B cell (primary cell): ENCODE measurements around the gene HTR2A. TPM values are rescaled to one million over a fixed set of nuclear protein-coding genes. Genes with fewer than 3 reads are reported as not detected.

Experiments
- ATAC-seq: fragments of 200-7000 bp; cut with Tn5 transposase; one replicate; pipeline ENCODE4 v1.10.0; 2021; ENCODE audit warnings: low read depth, mild to moderate bottlenecking, moderate number of reproducible peaks, moderate library complexity
- CTCF ChIA-PET: fragments of 350-600 bp; sonication (Branson Sonifier 250); formaldehyde crosslinking; loops from one replicate; lab custom pipeline; 2021; ENCODE audit warnings: antibody characterized with exemption, inconsistent platforms; lab: Charles Lee
- POLR2A ChIA-PET: fragments of 350-600 bp; sonication (Branson Sonifier 250); formaldehyde crosslinking; loops from one replicate; lab custom pipeline; 2021; ENCODE audit warnings: antibody characterized with exemption; lab: Charles Lee
- DNase-seq: peaks from one replicate; pipeline ENCODE4 v3.0.0; 2013
- H2AFZ ChIP-seq: 2 replicates; pipeline ENCODE4 v1.6.1; 2012; ENCODE audit warnings: mild to moderate bottlenecking, low read depth, low read length; ENCODE audit not compliant: insufficient read depth, poor library complexity, severe bottlenecking
- H3K27ac ChIP-seq, 2 donors: 1 replicate in 1 of 2; 2 replicates in 1 of 2; pipeline ENCODE4 v1.5.1; 2012 to 2013; ENCODE audit warnings: low read length in 2 of 2, mild to moderate bottlenecking in 2 of 2, moderate library complexity in 1 of 2
- H3K27me3 ChIP-seq, 4 experiments: fragments of 200-600 bp in 1 of 4; sonication (generic) in 1 of 4; replicated peaks in 1 of 4; 1 replicate in 2 of 4; 2 replicates in 2 of 4; pipeline versions ENCODE4 v1.6.1 to v1.7.0; 2013 to 2016; ENCODE audit warnings: low read length in 3 of 4, mild to moderate bottlenecking in 2 of 4, mixed read lengths in 1 of 4, moderate library complexity in 1 of 4; ENCODE audit not compliant: insufficient read depth in 4 of 4, control insufficient read depth in 3 of 4; ENCODE audit errors: control extremely low read depth in 1 of 4
- H3K36me3 ChIP-seq, 2 experiments: replicated peaks in 1 of 2; 1 replicate in 1 of 2; 2 replicates in 1 of 2; pipeline versions ENCODE4 v1.6.1 to v1.7.1; 2013; ENCODE audit warnings: low read length in 1 of 2; ENCODE audit not compliant: insufficient read depth in 2 of 2, control insufficient read depth in 1 of 2; ENCODE audit errors: control extremely low read depth in 1 of 2, extremely low read depth in 1 of 2
- H3K4me1 ChIP-seq, 2 donors: fragments of 200-600 bp in 1 of 2; sonication (generic) in 1 of 2; 1 replicate in 1 of 2; 2 replicates in 1 of 2; pipeline versions ENCODE4 v1.5.1 to v1.6.1; 2013 to 2017; ENCODE audit warnings: low read length in 2 of 2; ENCODE audit not compliant: control insufficient read depth in 2 of 2, insufficient read depth in 2 of 2
- H3K4me2 ChIP-seq: replicated peaks from 2 replicates; pipeline ENCODE3; 2012; ENCODE audit warnings: mild to moderate bottlenecking, low read depth, low read length; ENCODE audit not compliant: poor library complexity, severe bottlenecking
- H3K4me3 ChIP-seq, 5 experiments: fragments of 200-600 bp in 1 of 5; sonication (generic) in 1 of 5; 1 replicate in 3 of 5; 2 replicates in 2 of 5; pipeline versions ENCODE4 v1.5.1 to v1.7.0; 2011 to 2016; ENCODE audit warnings: low read length in 4 of 5, mild to moderate bottlenecking in 4 of 5, low read depth in 2 of 5, control low read depth in 1 of 5, moderate library complexity in 1 of 5; ENCODE audit not compliant: insufficient read depth in 1 of 5; ENCODE audit errors: control extremely low read depth in 1 of 5, extremely low read depth in 1 of 5
- H3K79me2 ChIP-seq: fragments of 200-600 bp; sonication (generic); one replicate; pipeline ENCODE4 v1.6.0; 2016; ENCODE audit warnings: low read length; ENCODE audit not compliant: control insufficient read depth, insufficient read depth
- H3K9ac ChIP-seq: fragments of 200-600 bp; sonication (generic); 2 replicates; pipeline ENCODE4 v1.6.1; 2017; ENCODE audit warnings: mild to moderate bottlenecking, low read length, moderate library complexity
- H3K9me3 ChIP-seq, 3 donors: one replicate each; pipeline versions ENCODE4 v1.6.1 to v1.7.1; 2013; ENCODE audit warnings: low read length in 2 of 3; ENCODE audit not compliant: control insufficient read depth in 2 of 3, insufficient read depth in 1 of 3; ENCODE audit errors: control extremely low read depth in 1 of 3
- H4K20me1 ChIP-seq: 2 replicates; pipeline ENCODE4 v1.6.0; 2012; ENCODE audit warnings: mild to moderate bottlenecking, low read length; ENCODE audit not compliant: insufficient read depth, control insufficient read depth, poor library complexity, severe bottlenecking
- H3K27ac Mint-ChIP-seq: one replicate; pipeline ENCODE4 v1.8.0; 2021; ENCODE audit warnings: mixed read lengths
- H3K27me3 Mint-ChIP-seq: one replicate; pipeline ENCODE4 v1.8.0; 2021; ENCODE audit warnings: mixed read lengths
- H3K4me1 Mint-ChIP-seq: one replicate; pipeline ENCODE4 v1.8.0; 2021; ENCODE audit warnings: mixed read lengths
- H3K4me3 Mint-ChIP-seq: one replicate; pipeline ENCODE4 v1.8.0; 2021; ENCODE audit warnings: mixed read lengths
- H3K9me3 Mint-ChIP-seq: one replicate; pipeline ENCODE4 v1.8.0; 2022; ENCODE audit warnings: mixed read lengths; ENCODE audit not compliant: insufficient read depth
- CTCF ChIP-seq: fragments of 200-600 bp; IDR thresholded peaks from one replicate; pipeline ENCODE4 v1.8.0; 2022; ENCODE audit warnings: antibody characterized with exemption, mild to moderate bottlenecking
- EZH2 ChIP-seq: IDR thresholded peaks from 2 replicates; pipeline ENCODE4 v1.6.1; 2012; ENCODE audit warnings: borderline replicate concordance, low read depth, mild to moderate bottlenecking, moderate library complexity, low read length; ENCODE audit not compliant: insufficient read depth, poor library complexity, severe bottlenecking
- WGBS: methylation state at CpG from one replicate; pipeline ENCODE4 v1.1.5; 2013; ENCODE audit warnings: missing lambda C conversion rate; ENCODE audit not compliant: insufficient coverage; 5-methylcytosine and 5-hydroxymethylcytosine counted together
- intact Hi-C: fragments of 100-400 bp; cut with micrococcal nuclease; formaldehyde crosslinking; loops from one replicate; pipeline ENCODE4 v1.10.0; 2022
- polyA plus RNA-seq: library from polyadenylated mRNA; depleted of rRNA; stranded (reverse); fragments of >200 nt; gene quantifications from 2 replicates; pipeline ENCODE4 v1.2.3, GENCODE V29; 2012
- total RNA-seq, 2 donors: library from RNA; stranded (reverse); fragments of 120-200 nt in 1 of 2; gene quantifications; 1 replicate in 1 of 2; 2 replicates in 1 of 2; pipeline versions ENCODE4 v1.2.3 to v1.2.4, GENCODE V29; 2013 to 2022

The HTR2A gene
- total and polyA plus RNA-seq, 2 donors (not counting 1 experiment from before 2014, with no cell fraction given), result not detected

- Histone ChIP-seq H2AFZ (no peak overlapping the region), H3K4me3 (no peak overlapping the region), H3K4me2 (no peak overlapping the region), H4K20me1 (no peaks in the 10 kb centered on the region), H3K9me3 (no peaks in the 10 kb centered on the region), H3K4me1 (no peaks in the 10 kb centered on the region), H3K36me3 (no peaks in the 10 kb centered on the region), H3K79me2 (no peaks in the 10 kb centered on the region), H3K9ac (no peak overlapping the region), H3K27ac (no peak overlapping the region), H3K27me3 (no peaks in the 10 kb centered on the region)
- DNase-seq, result no peak
- Mint-ChIP-seq H3K27me3 (no peaks in the 10 kb centered on the region), H3K4me1 (peaks cover 4% of the 10 kb centered on the region), H3K27ac (no peak overlapping the region), H3K4me3 (no peak overlapping the region), H3K9me3 (no peaks in the 10 kb centered on the region)
- POLR2A ChIA-PET, result no interaction called here
- CTCF ChIA-PET, result no interaction called here
- intact Hi-C loops, result no loop called here
- TF ChIP-seq CTCF (no peak), EZH2 (no peak)
- no peak for ATAC-seq
These were observed 36.1 kb downstream of the HTR2A start for GRCh38 chr13:46860722-46861121.

GRCh38 chr13:46858776-46859175, 38.1 kb downstream of the HTR2A start:
- ATAC-seq, result no peak
- intact Hi-C loops, result no loop called here
- 100% methylated on average over 1 of the region's 3 CpGs for WGBS

More at GRCh38 chr13:46858776-46859175, 38.1 kb downstream of the HTR2A start:
- H2AFZ ChIP-seq, result no peak overlapping the region
- no peaks in the 10 kb centered on the region for H3K4me1 ChIP-seq
- no peaks in the 10 kb centered on the region for H3K79me2 ChIP-seq
- H3K27me3 ChIP-seq, result peaks cover 0 to 4% (median 0%) of the 10 kb centered on the region in 4 experiments
- Mint-ChIP-seq H3K27ac (no peak overlapping the region), H3K27me3 (peaks cover 5% of the 10 kb centered on the region), H3K9me3 (no peaks in the 10 kb centered on the region), H3K4me1 (peaks cover 4% of the 10 kb centered on the region), H3K4me3 (no peak overlapping the region)
- POLR2A ChIA-PET, result no interaction called here
- TF ChIP-seq CTCF (no peak), EZH2 (no peak)
- H3K4me2 ChIP-seq, result no peak overlapping the region
- no peak overlapping the region for H3K4me3 ChIP-seq
- H3K36me3 ChIP-seq, result no peaks in the 10 kb centered on the region
- no peaks in the 10 kb centered on the region for H4K20me1 ChIP-seq
- DNase-seq, result no peak
- H3K9ac ChIP-seq, result no peak overlapping the region
- H3K9me3 ChIP-seq, result no peaks in the 10 kb centered on the region
- H3K27ac ChIP-seq, result no peak overlapping the region
- CTCF ChIA-PET, result no interaction called here
